ENCODE measurements around the gene PERM1.
"Not testable (repeated sequence)": the region's sequence is repeated elsewhere in the genome, so short reads cannot be mapped to it uniquely, and the experiment has no call there.

Gene PERM1

GRCh38 chr1:996851-997712 is 15.2 kb upstream of the PERM1 start:
- no peak for DNase-seq

- DNase-seq: no peak
Measured at GRCh38 chr1:995665-996633, 14.1 kb upstream of the PERM1 start.

- not testable (repeated sequence) for DNase-seq
Measured at GRCh38 chr1:994546-994945, 12.7 kb upstream of the PERM1 start.

GRCh38 chr1:993379-993995 is 11.6 kb upstream of the PERM1 start:
- DNase-seq: no peak

DNA sequence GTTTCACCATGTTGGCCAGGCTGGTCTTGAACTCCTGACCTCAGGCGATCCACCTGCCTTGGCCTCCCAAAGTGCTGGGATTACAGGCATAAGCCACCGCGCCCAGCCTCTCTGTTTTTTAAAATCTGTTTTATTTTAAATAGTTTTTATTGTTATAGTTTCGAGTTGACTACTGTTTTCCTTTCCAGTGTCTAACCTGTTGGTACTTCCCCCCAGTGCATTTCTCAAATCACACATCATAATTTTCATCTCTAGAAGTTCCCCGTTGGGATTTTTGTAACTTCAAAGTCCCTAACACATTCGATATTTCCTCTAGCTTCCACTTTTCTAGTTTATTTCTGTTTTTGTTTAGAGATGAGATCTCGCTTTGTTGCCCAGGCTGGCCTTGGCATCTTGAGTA is 10.5 kb upstream of the PERM1 start:
- no peak for DNase-seq

DNA sequence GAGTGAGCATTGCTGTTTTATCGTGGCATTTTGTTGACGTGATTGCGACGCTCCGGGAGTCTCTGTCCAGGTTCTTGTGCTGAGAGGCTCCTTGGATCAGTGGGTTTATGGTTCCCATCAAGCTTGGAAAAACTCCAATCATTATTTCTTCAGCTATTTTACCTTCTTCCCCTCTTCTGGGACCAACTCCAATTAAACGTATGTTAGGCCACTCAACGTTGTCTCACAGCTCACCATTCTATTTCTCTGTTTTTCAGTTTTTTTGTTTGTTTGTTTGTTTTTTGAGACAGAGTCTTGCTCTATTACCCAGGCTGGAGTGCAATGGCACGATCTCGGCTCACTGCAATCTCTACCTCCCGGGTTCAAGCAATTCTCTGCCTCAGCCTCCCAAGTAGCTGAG is 10.0 kb upstream of the PERM1 start:
- DNase-seq: no peak

GRCh38 chr1:991275-991674 is 9.4 kb upstream of the PERM1 start:
- not testable (repeated sequence) for DNase-seq

DNA sequence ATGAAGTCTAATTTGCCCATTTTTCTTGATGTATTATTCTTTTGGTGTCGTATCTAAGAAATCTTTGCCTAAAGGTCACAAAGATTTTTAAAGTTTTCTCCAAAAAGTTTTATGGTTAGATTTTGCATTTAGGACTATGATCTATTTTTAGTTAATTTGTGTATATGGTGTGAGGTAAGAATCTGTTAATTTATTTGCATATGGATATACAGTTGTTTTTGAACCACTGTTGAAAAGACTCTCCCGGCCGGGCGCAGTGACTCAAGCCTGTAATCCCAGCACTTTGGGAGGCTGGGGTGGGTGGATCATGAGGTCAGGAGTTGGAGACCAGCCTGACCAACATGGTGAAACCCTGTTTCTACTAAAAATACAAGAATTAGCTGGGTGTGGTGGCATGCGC is 6.2 kb upstream of the PERM1 start:
- not testable (repeated sequence) for DNase-seq

- DNase-seq: no peak
Measured at GRCh38 chr1:985126-985525, 3.2 kb upstream of the PERM1 start.

DNA sequence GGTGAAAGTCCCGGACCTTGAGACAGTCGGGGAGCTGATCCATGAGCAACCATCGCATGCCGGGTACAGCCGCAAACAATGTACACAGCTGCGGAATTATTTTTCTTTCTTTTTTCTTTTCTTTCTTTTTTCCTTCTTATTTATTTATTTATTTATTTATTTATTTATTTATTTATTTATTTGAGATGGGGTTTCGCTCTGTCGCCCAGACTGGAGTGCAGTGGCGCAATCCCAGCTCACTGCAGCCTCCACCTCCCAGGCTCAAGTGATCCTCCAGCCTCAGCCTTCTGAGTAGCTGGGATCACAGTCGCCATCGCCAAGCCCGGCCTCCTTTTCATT is 2.6 kb upstream of the PERM1 start:
- DNase-seq: no peak

- DNase-seq: no peak
Measured at GRCh38 chr1:983798-984475, 2.0 kb upstream of the PERM1 start.

DNA sequence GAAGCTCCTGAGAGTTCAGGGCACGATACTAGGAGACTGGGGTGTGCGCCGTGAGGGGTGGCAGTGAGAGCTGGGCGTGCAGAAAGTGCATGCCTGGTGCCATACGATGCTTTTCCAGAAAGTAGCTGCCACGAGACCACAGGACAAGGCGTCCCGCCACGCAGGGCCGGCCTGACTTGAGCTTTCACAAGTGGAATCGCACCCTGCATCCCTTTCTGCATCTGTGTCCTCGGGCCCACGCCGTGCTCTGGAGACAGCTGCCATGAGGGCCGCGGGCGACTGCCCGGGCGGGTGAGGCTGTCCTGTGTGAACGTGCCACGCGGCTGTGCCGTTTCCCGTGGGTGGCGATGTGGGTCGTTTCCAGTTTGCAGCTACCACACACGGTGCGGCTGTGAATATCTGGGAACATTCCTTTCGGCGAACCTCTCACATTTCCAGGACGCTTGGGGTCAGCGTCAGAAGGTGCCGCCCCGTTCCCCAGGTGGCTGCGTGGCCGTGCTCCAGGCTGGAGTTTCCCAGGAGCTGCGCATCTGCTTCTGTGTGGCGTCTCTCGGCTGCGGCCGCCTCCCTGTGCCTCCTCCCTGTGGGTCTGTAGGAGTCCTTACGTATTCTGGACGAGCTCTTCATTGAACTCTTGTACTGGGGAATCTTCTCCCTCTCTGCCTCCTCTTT is 1.0 kb upstream of the PERM1 start:
- no peak for DNase-seq

GRCh38 chr1:981491-981954 is 370 bp downstream of the PERM1 start:
- DNase-seq: no peak

DNA sequence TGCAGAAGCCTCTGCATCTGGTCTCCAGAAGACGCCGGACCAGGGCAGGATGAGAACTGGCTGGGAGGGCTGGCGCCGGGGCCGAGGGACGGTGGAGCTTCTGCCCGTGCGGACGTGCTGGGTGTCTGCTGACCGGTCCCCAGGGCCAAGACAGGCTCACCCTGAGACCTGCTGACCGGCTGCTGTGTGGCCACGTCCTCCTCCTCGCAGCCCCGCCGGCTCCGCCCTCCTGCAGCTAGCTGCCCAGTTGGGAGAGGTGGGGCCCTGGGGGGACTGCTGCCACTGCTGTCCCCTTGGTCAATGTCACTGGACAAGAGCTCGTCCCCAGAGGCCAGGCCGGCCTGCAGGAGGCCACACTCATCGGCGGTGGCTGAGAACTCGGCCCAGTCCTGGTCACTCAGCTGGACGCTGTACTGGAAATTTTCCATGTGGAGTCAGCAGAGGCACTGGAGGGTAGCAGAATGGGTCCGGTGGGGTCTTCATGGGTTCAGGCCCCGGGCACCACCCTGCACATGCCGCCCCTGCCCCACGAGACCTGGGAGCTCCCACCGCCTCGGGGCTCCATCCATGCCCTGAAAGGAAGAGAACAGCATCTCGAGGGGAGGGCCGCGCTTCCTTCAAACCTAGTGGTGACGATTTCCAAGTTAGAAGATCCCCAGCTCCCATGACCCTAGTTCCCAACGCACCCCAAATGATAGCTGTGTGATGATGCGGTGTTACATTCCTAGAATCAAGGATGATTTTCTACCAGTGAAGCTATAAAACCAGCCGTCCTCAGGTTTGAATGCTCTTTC is 1.1 kb downstream of the PERM1 start:
- no peak for DNase-seq

DNA sequence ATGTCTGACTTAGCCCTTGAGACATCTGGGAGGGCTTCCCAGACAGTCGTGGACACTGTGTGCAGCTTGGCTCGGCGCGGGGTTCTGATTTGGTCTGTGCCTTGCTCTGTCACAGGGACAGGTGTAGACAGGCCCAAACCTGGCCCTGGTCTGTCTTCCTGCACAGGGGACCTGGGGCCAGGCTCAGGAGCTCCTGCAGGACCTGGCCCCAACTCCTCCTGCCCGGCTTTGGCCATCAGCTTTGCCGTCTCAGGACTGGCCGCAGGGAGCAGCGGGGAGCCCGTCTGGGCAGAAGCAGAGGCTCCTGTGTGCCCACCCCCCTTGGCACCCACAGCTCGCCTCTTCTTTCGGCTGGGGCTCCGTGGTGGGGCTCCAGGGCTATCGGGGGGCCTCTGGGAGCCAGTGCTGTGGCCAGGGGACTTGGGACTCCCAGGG is 1.7 kb downstream of the PERM1 start:
- no peak for DNase-seq

DNA sequence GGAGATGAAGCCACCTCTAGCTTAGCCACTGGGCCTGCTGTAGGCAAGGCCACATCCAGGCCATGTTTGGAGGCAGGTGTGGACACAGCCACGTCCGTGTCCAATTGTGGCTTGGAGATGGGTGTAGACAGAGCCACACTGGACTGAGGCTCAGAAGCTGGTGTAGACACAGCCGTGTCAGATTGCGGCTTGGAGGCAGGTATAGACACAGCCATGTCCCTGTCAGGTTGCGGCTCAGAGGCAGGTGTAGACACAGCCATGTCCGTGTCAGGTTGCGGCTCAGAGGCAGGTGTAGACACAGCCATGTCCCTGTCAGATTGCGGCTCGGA is 2.2 kb downstream of the PERM1 start:
- DNase-seq: no peak

DNA sequence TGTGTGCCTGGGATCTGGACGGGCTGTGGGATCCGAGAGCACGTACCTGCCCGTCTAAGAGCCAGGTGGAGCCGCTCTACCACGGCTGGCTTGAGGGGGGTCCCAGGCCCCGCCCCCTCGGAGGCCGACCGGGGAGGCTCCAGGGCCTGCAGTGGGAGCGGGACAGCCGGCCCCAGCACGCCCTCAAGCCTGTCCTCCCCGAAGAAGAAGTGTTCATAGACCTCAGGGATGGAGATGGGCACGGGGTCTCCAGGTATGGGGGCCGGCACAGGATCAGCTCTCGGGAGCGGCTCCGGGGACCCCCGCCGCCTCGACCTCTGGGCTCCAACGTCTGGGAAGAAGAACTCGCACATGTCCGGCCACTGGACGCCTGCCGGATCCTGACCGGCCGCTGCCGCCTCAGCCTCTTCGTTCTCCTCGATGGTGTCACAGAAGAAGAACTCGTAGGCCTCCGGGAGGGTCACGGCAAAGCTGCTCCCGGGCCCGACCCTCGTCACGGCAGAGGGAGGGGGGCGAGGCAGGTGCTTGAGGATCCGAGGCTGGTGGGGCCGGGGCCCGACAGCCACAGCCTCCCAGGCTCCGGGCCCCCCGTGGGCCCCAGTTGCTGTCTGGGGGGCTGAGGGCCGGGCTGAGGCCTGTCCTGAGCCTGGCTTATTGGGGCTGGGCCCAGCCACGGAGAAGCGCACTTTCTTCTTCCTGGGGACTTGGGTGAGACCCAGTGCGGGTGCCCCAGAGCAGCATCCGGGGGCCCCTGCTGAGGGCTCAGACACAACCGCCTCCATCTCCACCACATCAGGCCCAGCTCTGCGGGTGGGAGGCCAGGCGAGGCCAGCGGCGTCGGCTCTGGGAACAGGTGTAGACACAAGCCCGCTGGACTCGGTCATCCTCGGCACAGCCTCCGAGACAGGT is 2.8 kb downstream of the PERM1 start:
- no peak for DNase-seq

GRCh38 chr1:978069-978834 is 3.6 kb downstream of the PERM1 start:
- no peak for DNase-seq

DNA sequence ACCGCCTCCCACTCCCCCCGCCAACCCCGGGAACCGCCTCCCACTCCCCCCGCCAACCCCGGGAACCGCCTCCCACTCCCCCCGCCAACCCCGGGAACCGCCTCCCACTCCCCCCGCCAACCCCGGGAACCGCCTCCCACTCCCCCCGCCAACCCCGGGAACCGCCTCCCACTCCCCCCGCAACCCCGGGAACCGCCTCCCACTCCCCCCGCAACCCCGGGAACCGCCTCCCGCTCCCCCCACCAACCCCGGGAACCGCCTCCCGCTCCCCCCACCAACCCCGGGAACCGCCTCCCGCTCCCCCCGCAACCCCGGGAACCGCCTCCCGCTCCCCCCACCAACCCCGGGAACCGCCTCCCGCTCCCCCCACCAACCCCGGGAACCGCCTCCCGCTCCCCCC is 5.1 kb downstream of the PERM1 start:
- DNase-seq: not testable (repeated sequence)

Data from NCI-H2029 (cell line).